Melanocyte of skin (primary cell): ENCODE data around the gene OR9K2. TPM values are rescaled to one million over a fixed set of nuclear protein-coding genes. Genes with fewer than 3 reads are reported as not detected.

Experiments used
- total RNA-seq, 2 donors: library from RNA; depleted of rRNA; stranded (reverse); fragments of >200 nt; gene quantifications; 2 replicates each; pipeline ENCODE4 v1.2.3, GENCODE V29; 2012

The OR9K2 gene
- total RNA-seq = not detected

GRCh38 chr12:55126106-55126505 is at the start of gene OR9K2:
Gene OR9K2 (plus strand): TSS chr12:55126406. CDS start chr12:55129835, 3,429 bp downstream.

Other genes with a start within 250 kb of the OR9K2 start
- gene TESPA1, start 141.6 kb upstream of the OR9K2 start, total RNA-seq = not detected
- gene NEUROD4, start 106.4 kb upstream of the OR9K2 start, total RNA-seq = not detected
- gene OR10A7, start 94.6 kb downstream of the OR9K2 start, total RNA-seq = not detected
- under 1 TPM in 1 of 2 donors, not detected in 1; under 0.01 TPM for gene OR6C74, start 118.2 kb downstream of the OR9K2 start, total RNA-seq
- not detected for gene OR6C6, start 170.2 kb downstream of the OR9K2 start, total RNA-seq
- not detected for gene OR6C1, start 187.9 kb downstream of the OR9K2 start, total RNA-seq
- gene OR6C3, start 204.3 kb downstream of the OR9K2 start, total RNA-seq = not detected
- gene OR6C75, start 236.6 kb downstream of the OR9K2 start, total RNA-seq = not detected